ENCODE results near the gene DBNDD1.

GRCh38 chr16:90020838-90021382 is 1.7 kb upstream of the DBNDD1 start:
- TF ChIP-seq POLR2A (IDR thresholded peaks at IDR 0.05; ENCODE audit: low read length) (no peak), GATA1 (IDR thresholded peaks at IDR 0.05; ENCODE audit: low read depth, low read length) (no peak)

Measured in erythroblast (primary cell).